Ishikawa (cell line): ENCODE results near the gene LEMD3.

ENCODE experiments used
- CEBPB ChIP-seq: IDR thresholded peaks from 2 replicates; pipeline ENCODE4 v1.6.1; 2012
- EP300 ChIP-seq: IDR thresholded peaks from 2 replicates; pipeline ENCODE4 v1.6.1; 2012; ENCODE audit warnings: borderline replicate concordance
- NFIC ChIP-seq: IDR thresholded peaks from 2 replicates; pipeline ENCODE4 v1.6.1; 2012
- RAD21 ChIP-seq: IDR thresholded peaks from 2 replicates; pipeline ENCODE4 v1.6.1; 2012; ENCODE audit warnings: low read depth
- TAF1 ChIP-seq: IDR thresholded peaks from 2 replicates; pipeline ENCODE4 v1.6.1; 2012; ENCODE audit warnings: low read depth, mild to moderate bottlenecking
- TEAD4 ChIP-seq: IDR thresholded peaks from 2 replicates; pipeline ENCODE4 v1.6.1; 2012
- TF ChIP-seq, protein P1 (sequence below): IDR thresholded peaks from 2 replicates; pipeline ENCODE4 v1.6.1; 2012; ENCODE audit warnings: low read depth, mild to moderate bottlenecking
- TF ChIP-seq, protein P2 (sequence below): IDR thresholded peaks from 2 replicates; pipeline ENCODE4 v1.6.1; 2012

DNA sequence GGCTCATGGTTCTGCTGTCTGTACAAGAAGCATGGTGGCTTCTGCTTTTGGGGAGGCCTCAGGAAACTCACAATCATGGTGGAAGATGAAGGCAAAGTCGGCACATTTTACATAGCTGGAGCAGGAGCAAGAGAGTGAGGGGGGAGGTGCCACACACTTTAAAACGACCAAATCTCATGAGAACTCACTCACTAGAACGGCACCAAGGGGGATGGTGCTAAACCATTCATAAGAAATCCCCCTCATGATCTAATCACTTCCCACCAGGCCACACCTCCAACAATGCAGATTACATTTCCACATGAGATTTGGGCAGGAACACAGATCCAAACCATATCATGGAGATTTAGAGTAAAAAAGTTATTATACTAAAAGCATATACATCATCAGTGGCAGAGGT is 13.6 kb upstream of the LEMD3 start:
- TF ChIP-seq TAF1 (no peak), CEBPB (no peak), EP300 (no peak), TEAD4 (no peak), NFIC (no peak), RAD21 (no peak)
- TF ChIP-seq, protein P1, sequence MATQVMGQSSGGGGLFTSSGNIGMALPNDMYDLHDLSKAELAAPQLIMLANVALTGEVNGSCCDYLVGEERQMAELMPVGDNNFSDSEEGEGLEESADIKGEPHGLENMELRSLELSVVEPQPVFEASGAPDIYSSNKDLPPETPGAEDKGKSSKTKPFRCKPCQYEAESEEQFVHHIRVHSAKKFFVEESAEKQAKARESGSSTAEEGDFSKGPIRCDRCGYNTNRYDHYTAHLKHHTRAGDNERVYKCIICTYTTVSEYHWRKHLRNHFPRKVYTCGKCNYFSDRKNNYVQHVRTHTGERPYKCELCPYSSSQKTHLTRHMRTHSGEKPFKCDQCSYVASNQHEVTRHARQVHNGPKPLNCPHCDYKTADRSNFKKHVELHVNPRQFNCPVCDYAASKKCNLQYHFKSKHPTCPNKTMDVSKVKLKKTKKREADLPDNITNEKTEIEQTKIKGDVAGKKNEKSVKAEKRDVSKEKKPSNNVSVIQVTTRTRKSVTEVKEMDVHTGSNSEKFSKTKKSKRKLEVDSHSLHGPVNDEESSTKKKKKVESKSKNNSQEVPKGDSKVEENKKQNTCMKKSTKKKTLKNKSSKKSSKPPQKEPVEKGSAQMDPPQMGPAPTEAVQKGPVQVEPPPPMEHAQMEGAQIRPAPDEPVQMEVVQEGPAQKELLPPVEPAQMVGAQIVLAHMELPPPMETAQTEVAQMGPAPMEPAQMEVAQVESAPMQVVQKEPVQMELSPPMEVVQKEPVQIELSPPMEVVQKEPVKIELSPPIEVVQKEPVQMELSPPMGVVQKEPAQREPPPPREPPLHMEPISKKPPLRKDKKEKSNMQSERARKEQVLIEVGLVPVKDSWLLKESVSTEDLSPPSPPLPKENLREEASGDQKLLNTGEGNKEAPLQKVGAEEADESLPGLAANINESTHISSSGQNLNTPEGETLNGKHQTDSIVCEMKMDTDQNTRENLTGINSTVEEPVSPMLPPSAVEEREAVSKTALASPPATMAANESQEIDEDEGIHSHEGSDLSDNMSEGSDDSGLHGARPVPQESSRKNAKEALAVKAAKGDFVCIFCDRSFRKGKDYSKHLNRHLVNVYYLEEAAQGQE: no peak
- TF ChIP-seq, protein P2, sequence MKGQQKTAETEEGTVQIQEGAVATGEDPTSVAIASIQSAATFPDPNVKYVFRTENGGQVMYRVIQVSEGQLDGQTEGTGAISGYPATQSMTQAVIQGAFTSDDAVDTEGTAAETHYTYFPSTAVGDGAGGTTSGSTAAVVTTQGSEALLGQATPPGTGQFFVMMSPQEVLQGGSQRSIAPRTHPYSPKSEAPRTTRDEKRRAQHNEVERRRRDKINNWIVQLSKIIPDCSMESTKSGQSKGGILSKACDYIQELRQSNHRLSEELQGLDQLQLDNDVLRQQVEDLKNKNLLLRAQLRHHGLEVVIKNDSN: no peak
